SU-DHL-6 (cell line): Measurements from ENCODE around the gene SLC9A6.

Experiments used
- H2AFZ ChIP-seq: fragments of 200-600 bp; sonication (generic); 2 replicates; pipeline ENCODE4 v1.6.1; 2014; ENCODE audit warnings: low read depth, mild to moderate bottlenecking, moderate library complexity, mixed read lengths, antibody characterized with exemption, low read length; ENCODE audit not compliant: severe bottlenecking
- H3F3A ChIP-seq: fragments of 200-600 bp; shearing (Covaris generic); 2 replicates; pipeline ENCODE4 v1.6.0; 2016; ENCODE audit warnings: antibody characterized with exemption, mild to moderate bottlenecking; ENCODE audit not compliant: insufficient read depth
- H3K27ac ChIP-seq: fragments of 200-600 bp; sonication (generic); 2 replicates; pipeline ENCODE4 v1.5.1; 2016; ENCODE audit warnings: low read depth, mild to moderate bottlenecking, low read length, moderate library complexity, mixed read lengths
- H3K27me3 ChIP-seq: fragments of 200-600 bp; sonication (generic), shearing (Covaris generic); 2 replicates; pipeline ENCODE4 v1.6.0; 2014; ENCODE audit warnings: mild to moderate bottlenecking, low read length
- H3K36me3 ChIP-seq: fragments of 200-600 bp; sonication (generic); 2 replicates; pipeline ENCODE4 v1.6.1; 2014; ENCODE audit warnings: mild to moderate bottlenecking, low read length, mixed read lengths
- H3K4me2 ChIP-seq: fragments of 300-600, 200-600 bp; shearing (Covaris generic), sonication (generic); 2 replicates; pipeline ENCODE4 v1.6.0; 2014; ENCODE audit warnings: low read length, low read depth, mild to moderate bottlenecking; ENCODE audit not compliant: poor library complexity, severe bottlenecking
- H3K4me3 ChIP-seq: fragments of 200-600 bp; sonication (generic); 2 replicates; pipeline ENCODE4 v1.5.1; 2014; ENCODE audit warnings: antibody characterized with exemption, low read length, mild to moderate bottlenecking, mixed read lengths; ENCODE audit not compliant: insufficient read depth, poor library complexity, severe bottlenecking
- H3K79me2 ChIP-seq: fragments of 200-600 bp; sonication (generic); 2 replicates; pipeline ENCODE4 v1.6.1; 2014; ENCODE audit warnings: mild to moderate bottlenecking, low read length, moderate library complexity; ENCODE audit not compliant: insufficient read depth
- H3K9ac ChIP-seq: fragments of 200-600 bp; sonication (generic); 2 replicates; pipeline ENCODE4 v1.7.0; 2014; ENCODE audit warnings: mild to moderate bottlenecking, low read length
- H3K9me2 ChIP-seq: fragments of 200-600 bp; sonication (generic); replicated peaks from 2 replicates; pipeline ENCODE4 v1.6.1; 2014; ENCODE audit warnings: low read length; ENCODE audit not compliant: insufficient read depth
- H3K9me3 ChIP-seq: fragments of 200-600 bp; sonication (generic); 2 replicates; pipeline ENCODE4 v1.6.1; 2014; ENCODE audit warnings: low read length, mixed read lengths; ENCODE audit not compliant: insufficient read depth
- H4K20me1 ChIP-seq: fragments of 200-600 bp; sonication (generic); 2 replicates; pipeline ENCODE4 v1.6.1; 2014; ENCODE audit warnings: low read depth, mild to moderate bottlenecking, antibody characterized with exemption, low read length, moderate library complexity, mixed read lengths
- CTCF ChIP-seq: fragments of 200-600 bp; sonication (generic); IDR thresholded peaks from one replicate; pipeline ENCODE4 v1.5.1; 2017; ENCODE audit warnings: antibody characterized with exemption, mild to moderate bottlenecking, low read length, moderate library complexity; ENCODE audit not compliant: insufficient read depth, poor library complexity, severe bottlenecking
- EZH2phosphoT487 ChIP-seq: fragments of 200-600 bp; sonication (generic), shearing (Covaris generic); conservative IDR thresholded peaks from 2 replicates; pipeline ENCODE4 v1.6.1; 2018; ENCODE audit warnings: mild to moderate bottlenecking, antibody characterized with exemption, low read length, moderate library complexity, mixed read lengths

The SLC9A6 gene

DNA sequence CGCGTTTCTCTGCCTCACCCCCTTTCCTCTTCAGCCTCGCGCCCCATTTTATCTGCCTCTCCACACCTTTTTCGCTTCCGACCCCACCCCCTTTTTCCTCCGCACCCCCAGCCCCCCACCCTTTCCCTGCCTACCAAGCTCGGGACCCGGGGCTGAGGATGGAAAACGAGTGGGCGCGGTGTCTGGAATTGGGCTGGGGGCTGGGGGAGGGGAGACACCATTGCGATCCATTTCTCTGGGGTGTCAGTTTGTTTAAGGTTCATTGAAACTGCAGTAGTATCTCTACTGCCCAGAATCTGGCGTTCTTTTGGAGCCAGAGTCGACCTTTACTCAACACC is 707 bp downstream of the SLC9A6 start:
- Histone ChIP-seq H3K4me2 (peak overlapping the region; percentile 90), H3K9me2 (no peaks in the 10 kb centered on the region), H3K9me3 (no peaks in the 10 kb centered on the region), H2AFZ (no peak overlapping the region), H3K27me3 (no peaks in the 10 kb centered on the region), H3K79me2 (peaks cover 48% of the 10 kb centered on the region), H4K20me1 (no peaks in the 10 kb centered on the region), H3K36me3 (no peaks in the 10 kb centered on the region), H3K4me3 (peak overlapping the region; percentile 88), H3K9ac (peak overlapping the region; percentile 81), H3F3A (no peaks in the 10 kb centered on the region), H3K27ac (peak overlapping the region; percentile 63)
- no peak for TF ChIP-seq EZH2phosphoT487
- TF ChIP-seq CTCF: no peak

GRCh38 chrX:135988245-135988644 is 3.0 kb downstream of the SLC9A6 start:
- Histone ChIP-seq H3F3A (no peaks in the 10 kb centered on the region), H3K27ac (no peak overlapping the region), H3K9me2 (no peaks in the 10 kb centered on the region), H3K9me3 (no peaks in the 10 kb centered on the region), H3K4me2 (peak overlapping the region; percentile 90), H2AFZ (no peak overlapping the region), H3K9ac (no peak overlapping the region), H3K4me3 (no peak overlapping the region), H3K79me2 (peaks cover 59% of the 10 kb centered on the region), H4K20me1 (no peaks in the 10 kb centered on the region), H3K36me3 (no peaks in the 10 kb centered on the region), H3K27me3 (no peaks in the 10 kb centered on the region)
- TF ChIP-seq CTCF (no peak), EZH2phosphoT487 (no peak)

- Histone ChIP-seq H3K27ac (no peak overlapping the region), H2AFZ (no peak overlapping the region), H3K27me3 (no peaks in the 10 kb centered on the region), H3K4me2 (no peak overlapping the region), H4K20me1 (no peaks in the 10 kb centered on the region), H3F3A (no peaks in the 10 kb centered on the region), H3K36me3 (no peaks in the 10 kb centered on the region), H3K9ac (no peak overlapping the region), H3K9me2 (no peaks in the 10 kb centered on the region), H3K9me3 (no peaks in the 10 kb centered on the region), H3K79me2 (no peaks in the 10 kb centered on the region), H3K4me3 (no peak overlapping the region)
- TF ChIP-seq EZH2phosphoT487 (no peak), CTCF (no peak)
Measured at GRCh38 chrX:136015016-136015415, 29.8 kb downstream of the SLC9A6 start.

DNA sequence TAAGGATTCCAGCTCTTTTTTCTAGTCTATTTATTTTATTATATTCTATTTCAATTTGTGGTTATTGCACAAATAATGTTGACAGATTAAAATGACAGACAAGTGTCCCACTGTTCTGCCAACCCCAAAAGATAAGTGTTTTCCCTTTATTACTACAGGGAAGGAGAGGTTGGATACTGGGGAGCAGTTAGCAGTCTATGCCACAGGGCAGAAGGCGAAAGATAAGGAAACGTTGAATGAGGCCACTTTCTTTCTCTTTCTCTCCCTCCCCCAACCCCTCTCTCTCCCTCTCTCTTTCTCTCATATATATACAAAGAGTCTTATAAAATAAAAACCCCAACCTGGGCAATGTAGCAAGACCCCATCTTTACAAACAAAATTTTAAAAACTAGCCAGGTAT is 31.6 kb downstream of the SLC9A6 start:
- no peaks in the 10 kb centered on the region for H3K9me2 ChIP-seq
- H3K36me3 ChIP-seq: no peaks in the 10 kb centered on the region
- no peak overlapping the region for H2AFZ ChIP-seq
- no peak overlapping the region for H3K4me2 ChIP-seq
- no peaks in the 10 kb centered on the region for H4K20me1 ChIP-seq
- no peak overlapping the region for H3K4me3 ChIP-seq
- no peaks in the 10 kb centered on the region for H3K79me2 ChIP-seq
- no peak for TF ChIP-seq EZH2phosphoT487
- no peak for TF ChIP-seq CTCF
- no peaks in the 10 kb centered on the region for H3F3A ChIP-seq
- H3K9ac ChIP-seq: no peak overlapping the region
- no peaks in the 10 kb centered on the region for H3K9me3 ChIP-seq
- no peaks in the 10 kb centered on the region for H3K27me3 ChIP-seq
- H3K27ac ChIP-seq: no peak overlapping the region
